PFSK-1 (cell line): Measurements from ENCODE around the gene LAMA3.

Experiments used
- FOXP2 ChIP-seq: optimal IDR thresholded peaks from 2 replicates; pipeline ENCODE3; 2011; ENCODE audit warnings: borderline replicate concordance, control low read depth, inconsistent platforms; ENCODE audit not compliant: insufficient read depth; ENCODE audit errors: extremely low read length, extremely low read depth
- POLR2AphosphoS5 ChIP-seq: IDR thresholded peaks from 2 replicates; pipeline ENCODE4 v1.6.1; 2012; ENCODE audit warnings: low read depth, mild to moderate bottlenecking, control low read depth, low read length, moderate library complexity
- REST ChIP-seq, 2 experiments: IDR thresholded peaks; 2 replicates each; pipeline versions ENCODE4 v1.6.1 to v1.8.0; 2011 to 2012; ENCODE audit warnings: low read depth in 2 of 2, low read length in 2 of 2, control low read depth in 1 of 2, inconsistent platforms in 1 of 2, mild to moderate bottlenecking in 1 of 2, moderate library complexity in 1 of 2; ENCODE audit not compliant: insufficient read depth in 1 of 2
- SIN3A ChIP-seq: IDR thresholded peaks from 2 replicates; pipeline ENCODE4 v1.6.1; 2012; ENCODE audit warnings: mild to moderate bottlenecking, low read length, moderate library complexity, borderline replicate concordance; ENCODE audit not compliant: insufficient read depth
- TAF1 ChIP-seq: IDR thresholded peaks from 2 replicates; pipeline ENCODE4 v1.6.1; 2012; ENCODE audit warnings: low read length, control low read depth, borderline replicate concordance; ENCODE audit not compliant: insufficient read depth

- TF ChIP-seq REST (IDR thresholded peaks at IDR 0.05; ENCODE audit: insufficient read depth in 1 of 2, low read depth in 2 of 2, low read length in 2 of 2) (no peak), POLR2AphosphoS5 (no peak), SIN3A (no peak), TAF1 (no peak), FOXP2 (no peak)
Measured at GRCh38 chr18:23727707-23728493, 38.6 kb downstream of the LAMA3 start.
